HAP-1 (cell line): ENCODE data around the gene CMIP.
"Not testable (repeated sequence)": the region's sequence is repeated elsewhere in the genome, so short reads cannot be mapped to it uniquely, and the experiment has no call there.

Experiments used
- DNase-seq, 2 experiments: peaks; one replicate each; pipeline ENCODE4 v3.0.0-alpha.2; 2016 to 2020; ENCODE audit warnings: low spot score in 2 of 2
- H3K27me3 ChIP-seq: fragments of 250-450 bp; sonication (Bioruptor Pico); 2 replicates; pipeline ENCODE4 v1.5.1; 2020; ENCODE audit warnings: low read depth, mild to moderate bottlenecking, moderate library complexity
- H3K36me3 ChIP-seq: fragments of 250-450 bp; sonication (Bioruptor Pico); replicated peaks from 2 replicates; pipeline ENCODE4 v1.5.1; 2020; ENCODE audit warnings: mild to moderate bottlenecking
- H3K4me1 ChIP-seq: fragments of 250-450 bp; sonication (Bioruptor Pico); 2 replicates; pipeline ENCODE4 v1.5.1; 2020; ENCODE audit warnings: mild to moderate bottlenecking
- H3K4me3 ChIP-seq: fragments of 250-450 bp; sonication (Bioruptor Pico); 2 replicates; pipeline ENCODE4 v1.5.1; 2020; ENCODE audit warnings: mild to moderate bottlenecking, moderate library complexity
- H3K9me3 ChIP-seq: fragments of 250-450 bp; sonication (Bioruptor Pico); 2 replicates; pipeline ENCODE4 v1.5.1; 2020; ENCODE audit warnings: mild to moderate bottlenecking, moderate library complexity
- in situ Hi-C: fragments of 300-500 bp; cut with MboI; formaldehyde crosslinking; loops from 3 replicates; pipeline ENCODE4 v1.14.3; 2020; ENCODE audit warnings: low sequenced_read_pairs, inconsistent platforms, mixed read lengths

The CMIP gene

DNA sequence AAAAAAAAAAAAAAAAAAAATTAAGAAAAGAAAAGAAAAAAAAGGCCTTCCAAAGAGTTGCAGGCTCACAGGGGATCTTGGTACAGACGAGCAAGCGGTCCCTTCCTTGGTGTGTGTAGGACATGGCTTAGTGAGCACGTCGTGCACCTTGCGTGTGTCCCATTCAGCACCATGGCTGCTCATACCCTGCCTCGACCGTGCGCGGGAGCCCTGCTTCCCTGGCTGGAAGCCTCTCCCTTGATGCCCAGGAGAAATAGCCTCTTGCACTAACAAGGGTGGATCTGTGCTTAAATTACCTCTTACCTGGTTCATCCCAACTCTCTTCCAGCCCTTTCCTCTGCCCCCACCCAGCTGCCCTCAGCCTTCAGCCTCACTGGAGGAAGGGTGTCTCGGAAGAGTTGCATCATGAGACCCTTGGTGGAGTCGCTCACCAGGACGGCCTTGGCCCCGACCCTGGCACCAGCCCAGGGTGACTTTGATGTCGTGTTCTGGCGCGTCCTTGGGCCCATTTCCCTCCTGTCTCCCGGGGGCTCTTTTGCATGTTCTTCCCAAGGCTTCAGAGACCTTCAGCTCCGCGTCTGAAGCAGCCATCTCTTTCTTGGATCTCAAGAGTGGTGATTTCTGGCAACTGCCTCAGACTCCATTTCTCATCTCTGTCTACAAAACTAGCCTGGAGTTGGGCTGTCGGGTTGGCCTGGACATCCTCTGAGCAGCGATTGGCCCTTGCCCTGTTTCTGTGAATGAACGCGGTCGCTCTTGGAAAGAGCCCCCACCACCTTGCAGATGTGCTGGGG, 127.2 kb downstream of the CMIP start:
- Histone ChIP-seq H3K4me1 (no peaks in the 10 kb centered on the region), H3K9me3 (no peaks in the 10 kb centered on the region), H3K4me3 (no peak overlapping the region), H3K27me3 (no peaks in the 10 kb centered on the region), H3K36me3 (no peaks in the 10 kb centered on the region)
- DNase-seq: no peak
- in situ Hi-C loops: no loop called here

DNA sequence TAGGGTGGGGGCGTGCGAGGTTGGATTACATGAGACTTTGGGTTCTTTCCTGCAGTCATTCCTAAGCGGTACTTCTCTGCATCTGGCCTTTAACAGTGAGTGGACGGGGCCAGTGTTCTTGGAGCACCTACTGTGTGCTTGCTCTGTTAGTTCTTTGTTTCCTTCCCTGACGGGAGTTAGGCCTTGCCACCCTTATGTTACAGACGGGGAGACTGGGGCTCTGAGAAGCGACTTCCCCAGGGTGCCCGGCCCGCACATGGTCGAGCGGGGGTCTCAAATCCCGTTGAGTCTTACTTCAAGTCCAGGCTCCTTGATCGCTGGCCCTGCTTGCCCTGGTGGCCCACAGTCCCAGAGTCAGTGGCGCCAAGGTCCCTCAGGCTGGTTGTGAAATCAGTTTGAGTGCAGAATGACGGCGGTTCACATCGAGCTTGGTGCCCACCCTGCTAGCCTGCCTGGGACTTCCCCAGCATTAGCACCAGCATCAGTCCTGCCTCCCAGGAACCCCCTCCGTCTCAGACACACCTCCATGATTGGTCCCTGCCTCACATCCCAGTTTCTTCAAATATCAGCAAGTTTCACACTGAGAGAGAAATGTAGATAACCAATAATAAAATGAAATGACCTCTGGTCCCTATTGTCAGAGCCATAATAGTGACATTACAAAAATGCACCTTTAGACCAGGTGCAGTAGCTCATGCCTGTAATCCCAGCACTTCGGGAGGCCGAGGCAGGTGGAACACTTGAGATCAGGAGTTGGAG, 128.0 kb downstream of the CMIP start:
- Histone ChIP-seq H3K36me3 (no peaks in the 10 kb centered on the region), H3K4me3 (no peak overlapping the region), H3K9me3 (no peaks in the 10 kb centered on the region), H3K27me3 (no peaks in the 10 kb centered on the region), H3K4me1 (no peaks in the 10 kb centered on the region)
- in situ Hi-C loops: no loop called here
- no peak for DNase-seq

DNA sequence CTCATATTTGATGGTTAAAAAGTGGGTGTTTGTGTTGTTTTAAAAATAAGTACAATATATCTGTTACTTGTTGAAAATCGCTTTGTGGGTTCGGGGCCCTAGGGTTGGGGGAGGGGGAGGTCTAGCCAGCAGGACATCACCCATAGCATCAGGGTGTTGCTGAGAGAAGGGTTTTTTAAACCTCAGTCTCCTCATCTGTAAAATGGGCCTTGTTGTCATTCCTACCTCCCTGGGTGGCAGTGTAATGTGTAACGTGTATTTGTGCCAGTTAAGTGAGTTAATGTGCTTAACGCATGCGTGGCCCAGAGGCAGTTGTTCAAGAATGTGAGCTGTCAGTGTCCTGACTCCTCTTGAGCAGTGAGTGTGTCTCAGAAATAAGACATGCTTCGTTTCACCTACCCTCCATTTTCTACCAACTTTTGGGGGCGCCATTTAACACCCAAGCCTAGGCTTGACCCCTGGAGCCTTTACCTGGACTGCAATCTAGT, 129.0 kb downstream of the CMIP start:
- Histone ChIP-seq H3K27me3 (no peaks in the 10 kb centered on the region), H3K9me3 (no peaks in the 10 kb centered on the region), H3K4me1 (no peaks in the 10 kb centered on the region), H3K4me3 (no peak overlapping the region), H3K36me3 (no peaks in the 10 kb centered on the region)
- DNase-seq: no peak
- in situ Hi-C loops: no loop called here

DNA sequence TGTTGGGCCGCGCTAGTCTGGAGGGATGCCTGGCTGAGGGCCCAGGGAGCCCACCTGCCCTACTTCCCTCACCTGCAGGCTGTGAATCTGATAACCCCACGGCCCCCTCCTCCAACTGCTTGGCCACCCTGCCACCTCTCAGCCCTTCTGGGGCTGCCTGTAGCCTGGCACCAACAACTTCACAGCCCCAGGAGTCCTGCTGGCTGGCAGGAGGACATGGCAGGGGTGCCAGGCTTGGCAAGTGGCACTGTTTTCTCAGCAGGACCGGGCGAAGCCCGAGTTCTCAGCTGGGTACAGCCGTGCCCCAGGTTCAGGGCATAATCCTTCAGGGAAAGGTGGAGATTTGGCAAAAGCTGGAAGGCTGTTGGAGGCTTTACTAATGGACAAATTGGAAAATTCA, 129.6 kb downstream of the CMIP start:
- H3K4me1 ChIP-seq: no peaks in the 10 kb centered on the region
- no peaks in the 10 kb centered on the region for H3K27me3 ChIP-seq
- no peaks in the 10 kb centered on the region for H3K36me3 ChIP-seq
- DNase-seq: no peak
- in situ Hi-C loops: no loop called here
- no peak overlapping the region for H3K4me3 ChIP-seq
- no peaks in the 10 kb centered on the region for H3K9me3 ChIP-seq

DNA sequence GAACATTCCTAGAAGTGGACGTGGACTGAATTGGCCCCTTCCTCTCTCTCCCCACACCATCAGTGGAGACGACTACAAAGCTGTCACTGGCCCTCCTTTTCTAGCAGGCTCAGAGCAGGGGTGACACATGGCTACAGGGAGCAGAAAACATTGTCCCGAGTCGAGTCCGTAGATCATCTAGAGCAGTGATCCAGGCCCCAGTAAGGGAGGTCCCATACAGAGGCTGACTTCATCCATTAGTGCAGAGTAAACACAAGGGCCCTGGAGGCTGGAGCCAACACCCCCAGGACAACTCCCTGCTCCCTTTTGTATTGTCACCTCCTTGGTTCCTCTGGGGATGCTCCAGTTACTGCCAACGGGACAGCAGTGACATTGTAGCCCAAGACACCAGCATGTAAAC, 130.7 kb downstream of the CMIP start:
- in situ Hi-C loops: no loop called here
- no peak for DNase-seq
- H3K27me3 ChIP-seq: no peaks in the 10 kb centered on the region
- H3K36me3 ChIP-seq: no peaks in the 10 kb centered on the region
- no peaks in the 10 kb centered on the region for H3K9me3 ChIP-seq
- H3K4me3 ChIP-seq: no peak overlapping the region
- no peaks in the 10 kb centered on the region for H3K4me1 ChIP-seq

DNA sequence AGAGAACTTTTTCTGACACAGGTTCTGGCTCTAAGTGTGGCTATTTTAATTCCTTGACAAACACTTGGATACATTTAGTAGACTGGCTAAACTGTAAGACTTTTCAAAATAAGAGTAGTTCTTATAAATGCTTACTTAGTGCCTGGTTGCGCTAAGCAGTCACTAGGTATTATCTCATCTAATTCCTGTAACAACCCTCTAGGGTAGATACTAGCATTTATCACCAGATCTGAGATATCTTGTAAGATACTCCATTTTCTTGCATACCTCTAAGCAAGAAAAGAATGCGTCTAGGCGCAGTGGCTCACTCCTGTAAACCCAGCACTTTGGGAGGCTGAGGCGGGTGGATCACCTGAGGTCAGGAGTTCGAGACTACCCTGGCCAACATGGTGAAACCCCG, 131.2 kb downstream of the CMIP start:
- H3K36me3 ChIP-seq: no peaks in the 10 kb centered on the region
- in situ Hi-C loops: no loop called here
- no peak overlapping the region for H3K4me3 ChIP-seq
- no peak for DNase-seq
- no peaks in the 10 kb centered on the region for H3K27me3 ChIP-seq
- H3K4me1 ChIP-seq: no peaks in the 10 kb centered on the region
- H3K9me3 ChIP-seq: no peaks in the 10 kb centered on the region

DNA sequence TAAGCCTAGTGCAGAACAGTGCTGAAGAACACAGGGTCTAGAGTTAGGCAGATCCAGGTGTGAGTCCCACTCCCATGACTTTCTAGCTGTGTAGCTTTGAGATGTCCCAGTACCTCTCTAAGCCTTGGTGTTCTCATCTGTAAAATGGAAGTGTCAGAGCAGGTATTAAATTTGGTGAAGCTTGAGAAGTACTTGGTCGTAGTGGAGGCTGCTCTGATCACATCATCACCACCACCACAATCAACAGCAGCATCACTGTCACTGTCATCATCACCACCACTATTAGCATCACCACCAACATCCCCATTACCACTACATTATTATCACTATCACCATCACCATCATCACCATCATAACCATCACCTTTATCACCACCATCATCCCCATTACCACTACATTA, 132.1 kb downstream of the CMIP start:
- no peaks in the 10 kb centered on the region for H3K27me3 ChIP-seq
- DNase-seq: no peak
- no peaks in the 10 kb centered on the region for H3K36me3 ChIP-seq
- in situ Hi-C loops: no loop called here
- no peak overlapping the region for H3K4me3 ChIP-seq
- no peaks in the 10 kb centered on the region for H3K9me3 ChIP-seq
- H3K4me1 ChIP-seq: no peaks in the 10 kb centered on the region

DNA sequence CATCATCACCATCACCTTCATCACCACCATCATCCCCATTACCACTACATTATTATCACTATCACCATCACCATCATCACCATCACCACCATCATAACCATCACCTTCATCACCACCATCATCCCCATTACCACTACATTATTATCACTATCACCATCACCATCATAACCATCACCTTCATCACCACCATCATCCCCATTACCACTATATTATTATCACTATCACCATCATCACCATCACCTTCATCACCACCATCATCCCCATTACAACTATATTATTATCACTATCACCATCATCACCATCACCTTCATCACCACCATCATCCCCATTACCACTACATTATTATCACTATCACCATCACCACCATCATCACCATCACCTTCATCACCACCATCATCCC, 132.7 kb downstream of the CMIP start:
- H3K27me3 ChIP-seq, H3K36me3 ChIP-seq, DNase-seq, H3K4me1 ChIP-seq, H3K9me3 ChIP-seq, in situ Hi-C loops, H3K4me3 ChIP-seq: not testable (repeated sequence)

DNA sequence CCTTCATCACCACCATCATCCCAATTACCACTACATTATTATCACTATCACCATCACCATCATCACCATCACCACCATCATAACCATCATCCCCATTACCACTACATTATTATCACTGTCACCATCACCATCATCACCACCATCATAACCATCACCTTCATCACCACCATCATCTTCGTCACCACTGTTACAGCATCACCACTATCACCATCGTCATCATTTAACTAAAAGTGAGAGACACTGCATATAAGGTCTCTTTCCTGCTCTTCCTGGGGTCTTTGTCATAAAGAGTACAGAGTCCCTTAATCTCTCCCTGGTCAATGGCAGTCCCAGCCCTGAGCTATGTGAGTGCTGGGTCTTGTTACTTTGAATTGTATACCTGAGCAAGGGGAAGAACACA, 133.5 kb downstream of the CMIP start:
- H3K36me3 ChIP-seq: no peaks in the 10 kb centered on the region
- no peaks in the 10 kb centered on the region for H3K4me1 ChIP-seq
- no peaks in the 10 kb centered on the region for H3K27me3 ChIP-seq
- no peak overlapping the region for H3K4me3 ChIP-seq
- no peaks in the 10 kb centered on the region for H3K9me3 ChIP-seq
- in situ Hi-C loops: no loop called here
- DNase-seq: no peak

DNA sequence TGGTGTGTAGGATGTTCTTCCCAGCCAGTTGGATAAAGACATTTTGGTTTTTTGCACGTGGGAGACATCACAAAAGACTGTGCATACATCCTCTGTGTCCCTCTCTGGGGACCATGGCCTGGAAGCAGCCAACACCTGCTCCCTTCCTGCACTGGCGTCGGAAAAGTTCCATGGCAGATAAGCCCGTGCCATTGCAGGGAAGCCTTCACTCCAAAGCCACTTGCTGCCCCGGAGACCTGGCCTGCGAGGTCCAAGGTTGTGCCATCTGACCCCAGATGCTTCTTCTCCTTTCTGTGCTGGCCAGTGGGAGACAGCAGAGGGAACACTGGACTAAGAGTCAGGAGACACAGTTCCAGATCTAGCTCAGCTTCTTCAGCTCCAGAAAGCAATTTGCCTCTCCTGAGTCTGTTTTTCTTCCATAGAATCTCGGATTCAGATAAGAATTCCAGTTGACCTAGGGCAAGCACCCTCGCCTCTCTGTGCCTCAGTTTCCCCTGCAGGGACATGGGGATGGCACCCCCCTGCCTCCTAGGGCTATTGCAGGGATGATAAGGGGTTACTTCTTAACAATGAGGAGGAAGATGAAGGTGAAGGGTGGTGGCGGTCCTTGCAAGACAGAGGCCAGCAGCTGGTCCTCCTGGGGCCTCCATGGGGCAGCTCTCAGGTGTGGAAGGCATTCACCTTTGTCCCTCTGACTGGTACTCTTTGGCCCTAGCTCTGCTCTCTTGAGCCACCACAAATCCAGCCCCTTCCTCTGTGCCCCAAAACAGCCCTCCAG, 134.2 kb downstream of the CMIP start:
- no peak for DNase-seq
- Histone ChIP-seq H3K4me1 (no peaks in the 10 kb centered on the region), H3K36me3 (no peaks in the 10 kb centered on the region), H3K27me3 (no peaks in the 10 kb centered on the region), H3K9me3 (no peaks in the 10 kb centered on the region), H3K4me3 (no peak overlapping the region)
- in situ Hi-C loops: no loop called here

DNA sequence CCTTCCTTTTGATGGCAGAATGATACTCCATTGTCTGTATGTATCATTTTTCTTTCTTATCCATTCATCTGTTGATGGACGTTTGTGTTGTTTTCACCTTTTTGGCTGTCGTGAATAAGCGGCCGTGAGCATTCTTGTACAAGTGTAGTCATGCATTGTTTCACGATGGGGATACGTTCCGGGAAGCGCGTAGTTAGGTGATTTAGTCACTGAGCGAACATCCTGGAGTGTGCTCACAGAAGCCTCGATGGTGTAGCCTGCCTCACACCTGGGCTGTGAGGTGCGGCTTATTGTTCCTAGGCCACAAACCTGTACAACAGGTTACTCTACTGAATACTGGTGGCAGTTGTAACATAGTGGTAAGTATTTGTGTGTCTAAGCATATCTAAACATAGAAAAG, 136.5 kb downstream of the CMIP start:
- no peak overlapping the region for H3K4me3 ChIP-seq
- DNase-seq: no peak
- no peaks in the 10 kb centered on the region for H3K9me3 ChIP-seq
- H3K27me3 ChIP-seq: no peaks in the 10 kb centered on the region
- H3K4me1 ChIP-seq: no peaks in the 10 kb centered on the region; the same call in 1 of the 2 replicates
- H3K36me3 ChIP-seq: no peaks in the 10 kb centered on the region
- in situ Hi-C loops: no loop called here

DNA sequence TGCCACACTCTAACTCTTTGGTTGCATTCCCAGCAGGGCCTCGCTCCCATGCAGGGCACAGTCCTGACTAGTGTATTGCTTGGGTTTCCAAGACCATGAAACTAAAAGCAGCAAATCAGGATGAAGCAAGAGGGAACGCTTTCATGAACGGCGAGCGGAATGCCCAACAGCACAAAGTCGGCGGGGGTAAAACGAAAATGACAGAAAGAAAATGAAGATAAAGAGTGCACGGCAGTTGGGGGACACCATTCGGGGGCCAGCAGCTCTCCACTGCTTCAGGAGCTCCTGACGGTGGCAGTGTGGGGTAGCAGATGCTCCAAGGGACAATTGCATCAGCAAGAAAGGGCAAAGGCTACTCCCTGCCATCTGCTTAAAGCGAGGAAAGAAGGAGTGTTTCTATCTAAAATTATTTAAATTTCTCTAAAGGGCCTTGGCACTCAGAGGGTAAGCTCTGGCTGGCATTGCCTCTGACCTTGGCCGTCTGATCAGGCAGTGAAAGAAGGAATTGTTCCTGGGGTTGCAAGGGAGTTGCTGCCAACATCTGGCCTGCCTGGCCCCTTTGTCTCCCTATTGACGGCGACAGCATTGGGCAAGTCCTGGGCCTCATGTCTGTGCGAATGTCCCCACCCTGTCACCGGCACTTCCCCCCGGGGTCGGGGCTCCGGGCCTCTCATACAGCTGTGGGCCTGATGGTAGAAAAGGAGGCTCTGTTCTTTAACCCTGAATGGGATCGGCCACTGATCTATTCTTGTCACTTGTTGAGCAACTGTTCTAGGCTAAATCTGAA, 138.2 kb downstream of the CMIP start:
- Histone ChIP-seq H3K36me3 (no peaks in the 10 kb centered on the region), H3K4me1 (no peaks in the 10 kb centered on the region; the same call in 1 of the 2 replicates)
- no peak for DNase-seq

DNA sequence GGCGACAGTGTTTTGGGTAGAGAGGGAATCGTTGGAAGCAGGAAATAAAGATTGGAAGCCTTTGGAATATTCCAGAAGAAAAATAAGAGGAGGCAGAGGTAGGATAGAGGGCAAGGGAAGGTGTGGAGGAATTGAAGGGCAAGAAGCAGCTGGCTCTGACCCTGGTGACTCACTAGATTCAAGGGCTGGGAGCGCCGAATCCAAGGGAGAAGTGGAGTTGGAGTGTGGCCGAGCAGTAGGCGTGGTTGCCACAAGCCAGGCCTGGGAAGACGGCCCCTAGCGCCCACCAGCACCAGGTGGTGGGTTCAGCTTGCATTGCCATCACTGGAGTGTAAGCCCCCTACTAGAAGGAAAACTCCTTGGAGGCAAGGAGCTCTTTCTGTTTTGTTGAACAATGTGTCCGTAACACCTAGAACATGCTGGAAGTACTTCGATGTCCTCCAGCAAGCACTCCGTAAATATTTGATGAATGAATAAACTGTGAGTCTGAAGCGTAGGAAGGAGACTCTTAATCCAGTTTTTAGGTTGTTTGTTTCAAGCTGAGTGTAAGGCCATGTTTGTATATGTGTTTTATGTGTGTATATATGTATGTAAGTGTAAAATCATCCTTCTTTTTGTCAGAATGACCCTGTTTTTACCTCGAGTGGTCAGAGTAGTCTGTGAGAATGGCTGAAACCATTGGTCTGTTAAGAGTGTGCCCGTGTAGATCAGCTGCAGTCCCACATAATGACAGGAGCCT, 139.5 kb downstream of the CMIP start:
- no peaks in the 10 kb centered on the region for H3K9me3 ChIP-seq
- in situ Hi-C loops: no loop called here
- H3K4me1 ChIP-seq: no peaks in the 10 kb centered on the region; the same call in 1 of the 2 replicates
- no peaks in the 10 kb centered on the region for H3K27me3 ChIP-seq
- no peak for DNase-seq
- no peak overlapping the region for H3K4me3 ChIP-seq
- H3K36me3 ChIP-seq: no peaks in the 10 kb centered on the region

More for the DNA sequence above, 138.2 kb downstream of the CMIP start:
- H3K27me3 ChIP-seq: no peaks in the 10 kb centered on the region
- no peaks in the 10 kb centered on the region for H3K9me3 ChIP-seq
- H3K4me3 ChIP-seq: no peak overlapping the region
- in situ Hi-C loops: no loop called here
